Measurements from ENCODE around the gene MFSD11. TPM values are rescaled to one million over a fixed set of nuclear protein-coding genes. Genes with fewer than 3 reads are reported as not detected.
"Not testable (repeated sequence)": the region's sequence is repeated elsewhere in the genome, so short reads cannot be mapped to it uniquely, and the experiment has no call there.

Gene MFSD11
- total RNA-seq, 2 experiments from 2014 or later: 24.5 to 28.2 TPM

DNA sequence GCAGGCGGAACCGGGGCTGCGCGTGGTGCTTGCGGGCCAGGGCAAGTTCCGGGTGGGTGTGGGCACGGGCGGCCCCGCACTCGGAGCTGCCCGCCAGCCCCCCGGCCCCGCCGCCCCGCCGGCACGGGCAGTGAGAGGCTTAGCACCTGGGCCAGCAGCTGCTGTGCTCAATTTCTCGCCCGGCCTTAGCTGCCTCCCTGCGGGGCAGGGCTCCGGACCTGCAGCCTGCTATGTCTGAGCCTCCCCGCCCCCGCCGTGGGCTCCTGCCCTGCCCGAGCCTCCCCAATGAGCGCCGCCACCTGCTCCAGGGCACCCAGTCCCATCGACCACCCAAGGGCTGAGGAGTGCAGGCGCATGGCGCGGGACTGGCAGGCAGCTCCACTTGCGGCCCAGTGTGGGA lies 68.2 kb downstream of the MFSD11 start:
- CTCF ChIA-PET; H3K4me1 Mint-ChIP-seq; DNase-seq; H3K36me3 Mint-ChIP-seq (ENCODE audit: low read depth); POLR2A ChIA-PET; H3K27me3 Mint-ChIP-seq; H3K27ac Mint-ChIP-seq; H3K4me3 Mint-ChIP-seq; H3K9me3 Mint-ChIP-seq: not testable (repeated sequence)

DNA sequence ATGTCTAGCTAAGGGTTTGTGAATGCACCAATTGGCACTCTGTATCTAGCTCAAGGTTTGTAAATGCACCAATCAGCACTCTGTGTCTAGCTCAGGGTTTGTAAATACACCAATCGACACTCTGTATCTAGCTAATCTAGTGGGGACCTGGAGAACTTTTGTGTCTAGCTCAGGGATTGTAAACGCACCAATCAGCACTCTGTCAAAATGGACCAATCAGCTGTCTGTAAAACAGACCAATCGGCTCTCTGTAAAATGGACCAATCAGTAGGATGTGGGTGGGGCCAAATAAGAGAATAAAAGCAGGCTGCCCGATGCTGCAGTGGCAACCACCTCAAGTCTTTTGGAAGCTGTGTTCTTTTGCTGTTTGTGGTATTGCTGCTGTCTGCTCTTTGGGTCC lies 68.8 kb downstream of the MFSD11 start:
- H3K27ac Mint-ChIP-seq; H3K4me3 Mint-ChIP-seq; H3K9me3 Mint-ChIP-seq; CTCF ChIA-PET; H3K36me3 Mint-ChIP-seq (ENCODE audit: low read depth); H3K27me3 Mint-ChIP-seq; H3K4me1 Mint-ChIP-seq; DNase-seq: not testable (repeated sequence)
- POLR2A ChIA-PET: interaction anchor here (0.8 kb wide), 1 partner anchor 69 kb away, joined by 3 read pairs; the partner anchor contains the start of gene MFSD11

DNA sequence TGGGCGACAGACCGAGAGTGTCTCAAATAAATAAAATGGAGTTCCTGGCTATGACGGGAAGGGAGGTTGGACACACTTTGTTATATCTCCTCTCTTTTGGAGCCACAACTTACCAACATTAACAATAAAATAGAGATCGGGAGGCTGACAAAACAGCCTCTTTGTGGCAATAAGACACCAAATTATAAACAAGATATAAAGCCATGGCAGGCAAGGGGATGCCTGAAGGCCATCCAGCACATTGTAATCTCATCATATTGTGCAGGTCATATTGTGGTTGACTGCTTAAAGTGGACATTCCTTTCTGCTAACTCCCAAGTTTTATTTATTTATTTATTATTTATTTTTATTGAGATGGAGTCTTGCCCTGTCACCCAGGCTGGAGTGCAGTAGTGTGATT lies 70.4 kb downstream of the MFSD11 start:
- Mint-ChIP-seq H3K27ac (no peak overlapping the region), H3K27me3 (peaks cover 3% of the 10 kb centered on the region), H3K36me3 (ENCODE audit: low read depth) (no peaks in the 10 kb centered on the region), H3K4me3 (no peak overlapping the region), H3K4me1 (no peaks in the 10 kb centered on the region), H3K9me3 (no peaks in the 10 kb centered on the region)
- POLR2A ChIA-PET: no interaction called here
- DNase-seq: no peak
- CTCF ChIA-PET: interaction anchor here (0.7 kb wide), 1 partner anchor 8 kb away, joined by 3 read pairs; no protein-coding TSS in a partner anchor

DNA sequence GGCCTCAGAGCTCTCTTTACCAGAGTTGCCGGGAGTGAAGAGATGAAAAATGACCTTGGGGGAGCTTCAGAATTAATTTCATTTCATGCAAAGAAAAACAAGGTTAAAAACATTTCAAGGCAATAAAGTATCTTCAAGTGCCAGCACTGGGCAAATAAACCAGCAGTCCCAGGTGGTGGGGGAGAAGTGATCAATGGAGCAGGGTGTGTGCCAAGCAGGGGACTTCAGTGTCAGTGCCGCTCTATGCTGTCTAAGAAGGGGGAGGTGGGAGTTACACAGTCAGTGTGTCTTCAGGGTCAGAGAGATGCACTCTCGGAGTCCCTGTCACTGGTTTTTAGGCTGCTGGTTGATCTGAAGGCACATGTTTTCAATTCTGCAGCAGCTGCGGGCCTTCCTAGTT lies 73.0 kb downstream of the MFSD11 start:
- H3K36me3 Mint-ChIP-seq (ENCODE audit: low read depth): no peaks in the 10 kb centered on the region
- H3K27ac Mint-ChIP-seq: no peak overlapping the region
- H3K4me3 Mint-ChIP-seq: no peak overlapping the region
- ChIA-PET POLR2A (no interaction called here), CTCF (no interaction called here)
- peaks cover 3% of the 10 kb centered on the region for H3K27me3 Mint-ChIP-seq
- no peak for DNase-seq
- H3K4me1 Mint-ChIP-seq: no peaks in the 10 kb centered on the region
- no peaks in the 10 kb centered on the region for H3K9me3 Mint-ChIP-seq

DNA sequence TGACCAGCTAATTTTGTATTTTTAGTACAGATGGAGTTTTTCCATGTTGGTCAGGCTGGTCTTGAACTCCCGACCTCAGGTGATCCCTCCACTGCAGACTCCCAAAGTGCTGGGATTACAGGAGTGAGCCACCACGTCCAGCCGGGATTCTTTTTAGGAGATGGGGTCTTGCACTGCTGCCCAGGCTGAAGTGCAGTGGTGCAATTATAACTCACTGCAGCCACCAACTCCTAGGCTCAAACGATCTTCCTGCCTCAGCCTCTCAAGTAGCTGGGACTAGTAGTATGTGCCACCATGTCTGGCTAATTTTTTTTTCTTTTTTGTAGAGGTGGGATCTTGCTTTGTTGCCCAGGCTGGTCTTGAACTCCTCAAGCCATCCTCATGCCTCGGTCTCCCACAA lies 73.9 kb downstream of the MFSD11 start:
- ChIA-PET CTCF (interaction anchor here (1.0 kb wide), 1 partner anchor 11 kb away, joined by 3 read pairs; no protein-coding TSS in a partner anchor), POLR2A (no interaction called here)
- H3K27ac Mint-ChIP-seq: no peak overlapping the region
- peaks cover 3% of the 10 kb centered on the region for H3K27me3 Mint-ChIP-seq
- no peak for DNase-seq
- H3K4me1 Mint-ChIP-seq: peaks cover 6% of the 10 kb centered on the region
- H3K4me3 Mint-ChIP-seq: no peak overlapping the region
- H3K9me3 Mint-ChIP-seq: no peaks in the 10 kb centered on the region
- H3K36me3 Mint-ChIP-seq (ENCODE audit: low read depth): no peaks in the 10 kb centered on the region

DNA sequence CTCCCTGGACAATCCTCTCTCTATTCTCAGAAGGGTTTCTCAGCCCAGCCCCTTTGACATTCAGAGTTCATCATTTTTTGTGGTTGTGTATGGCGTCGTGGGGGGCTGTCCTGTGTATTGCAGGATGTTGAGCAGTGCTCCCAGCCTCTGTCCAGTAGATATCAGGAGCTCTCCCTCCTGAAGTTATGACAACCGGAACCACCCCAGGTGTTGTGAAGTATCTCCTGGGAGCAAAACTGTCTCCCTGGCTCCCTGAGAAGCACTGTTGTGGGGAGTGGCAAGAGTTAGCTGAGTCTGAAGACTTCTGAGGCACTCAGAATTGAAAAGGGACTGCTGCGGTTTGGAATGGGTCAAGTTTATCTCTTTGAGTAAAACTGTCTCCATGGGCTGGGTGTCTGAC lies 74.3 kb downstream of the MFSD11 start:
- H3K27me3 Mint-ChIP-seq: peaks cover 3% of the 10 kb centered on the region
- peaks cover 7% of the 10 kb centered on the region for H3K4me1 Mint-ChIP-seq
- H3K36me3 Mint-ChIP-seq (ENCODE audit: low read depth): no peaks in the 10 kb centered on the region
- DNase-seq: no peak
- ChIA-PET POLR2A (no interaction called here), CTCF (interaction anchor here (1.0 kb wide), 1 partner anchor 10 kb away, joined by 3 read pairs; no protein-coding TSS in a partner anchor)
- no peak overlapping the region for H3K27ac Mint-ChIP-seq
- no peaks in the 10 kb centered on the region for H3K9me3 Mint-ChIP-seq
- no peak overlapping the region for H3K4me3 Mint-ChIP-seq

DNA sequence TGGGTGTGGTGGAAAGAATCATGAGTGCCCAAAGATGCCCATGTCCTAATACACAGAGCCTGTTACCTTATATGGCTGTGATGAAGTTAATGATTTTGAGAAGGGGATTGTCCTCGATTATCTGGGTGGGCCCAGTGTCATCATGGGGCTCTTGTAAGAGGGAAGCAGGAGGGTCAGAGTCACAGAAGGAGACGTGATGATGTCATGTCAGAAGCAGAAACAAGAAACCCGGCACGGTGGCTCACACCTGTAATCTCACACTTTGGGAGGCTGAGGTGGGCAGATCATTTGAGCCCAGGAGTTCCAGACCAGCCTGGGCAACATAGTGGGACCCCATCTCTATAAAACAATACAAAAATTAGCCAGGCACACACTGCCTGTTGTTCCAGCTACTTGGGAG lies 75.0 kb downstream of the MFSD11 start:
- Mint-ChIP-seq H3K36me3 (ENCODE audit: low read depth) (no peaks in the 10 kb centered on the region), H3K27me3 (peaks cover 3% of the 10 kb centered on the region), H3K27ac (no peak overlapping the region), H3K4me3 (no peak overlapping the region), H3K4me1 (peaks cover 7% of the 10 kb centered on the region), H3K9me3 (no peaks in the 10 kb centered on the region)
- POLR2A ChIA-PET: no interaction called here
- no peak for DNase-seq
- CTCF ChIA-PET: no interaction called here

- ChIA-PET CTCF (interaction anchor here (0.7 to 1.6 kb wide), 5 partner anchors 8 to 273 kb away, joined by 3 to 5 read pairs (median 4); no protein-coding TSS in a partner anchor), POLR2A (interaction anchor here (0.6 kb wide), 1 partner anchor 18 kb away, joined by 3 read pairs; no protein-coding TSS in a partner anchor)
- H3K4me3 Mint-ChIP-seq; H3K27ac Mint-ChIP-seq; H3K36me3 Mint-ChIP-seq (ENCODE audit: low read depth); H3K4me1 Mint-ChIP-seq; H3K9me3 Mint-ChIP-seq; DNase-seq; H3K27me3 Mint-ChIP-seq: not testable (repeated sequence)
Measured at GRCh38 chr17:76815907-76816589, 78.1 kb downstream of the MFSD11 start.

GRCh38 chr17:76816590-76817135 lies 78.7 kb downstream of the MFSD11 start:
- Mint-ChIP-seq H3K27me3 (peaks cover 6% of the 10 kb centered on the region), H3K36me3 (ENCODE audit: low read depth) (no peaks in the 10 kb centered on the region), H3K4me1 (peaks cover 7% of the 10 kb centered on the region), H3K9me3 (no peaks in the 10 kb centered on the region), H3K27ac (no peak overlapping the region), H3K4me3 (no peak overlapping the region)
- CTCF ChIA-PET: interaction anchor here (0.8 to 1.6 kb wide), 4 partner anchors 8 to 272 kb away, joined by 3 to 5 read pairs (median 4); no protein-coding TSS in a partner anchor
- peak; percentile 67 for DNase-seq
- POLR2A ChIA-PET: interaction anchor here (0.6 kb wide), 2 partner anchors 19 to 177 kb away, joined by 3 read pairs; no protein-coding TSS in a partner anchor

GRCh38 chr17:76820039-76820438 lies 82.1 kb downstream of the MFSD11 start:
- ChIA-PET CTCF (no interaction called here), POLR2A (no interaction called here)

DNA sequence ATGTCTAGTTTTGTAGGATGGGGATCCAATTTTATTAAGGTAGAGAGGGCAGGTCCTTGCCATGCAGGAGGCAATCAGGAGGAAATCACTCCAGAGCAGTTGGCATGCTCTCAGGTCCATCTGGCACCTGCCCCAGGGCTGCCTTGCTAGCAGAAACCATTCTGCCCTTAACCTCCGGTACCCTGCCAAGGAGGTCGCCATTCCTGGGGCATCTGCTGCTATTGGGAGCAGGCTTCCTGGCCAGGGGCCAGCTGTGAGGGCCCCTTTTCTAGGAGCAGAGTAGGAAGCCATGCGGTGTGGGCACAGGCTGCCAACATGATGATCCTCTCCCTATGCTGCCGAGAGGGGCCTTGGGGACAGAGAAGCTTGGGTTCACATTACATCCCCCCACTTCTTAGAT lies 82.6 kb downstream of the MFSD11 start:
- Mint-ChIP-seq H3K27me3 (peaks cover 5% of the 10 kb centered on the region), H3K36me3 (ENCODE audit: low read depth) (no peaks in the 10 kb centered on the region), H3K27ac (no peak overlapping the region), H3K4me3 (no peak overlapping the region), H3K4me1 (peaks cover 7% of the 10 kb centered on the region), H3K9me3 (no peaks in the 10 kb centered on the region)
- no peak for DNase-seq
- POLR2A ChIA-PET: no interaction called here
- CTCF ChIA-PET: no interaction called here

More at GRCh38 chr17:76820039-76820438, 82.1 kb downstream of the MFSD11 start:
- H3K4me3 Mint-ChIP-seq: no peak overlapping the region
- H3K4me1 Mint-ChIP-seq: peaks cover 7% of the 10 kb centered on the region
- DNase-seq: no peak
- H3K9me3 Mint-ChIP-seq: no peaks in the 10 kb centered on the region
- no peak overlapping the region for H3K27ac Mint-ChIP-seq
- peaks cover 5% of the 10 kb centered on the region for H3K27me3 Mint-ChIP-seq
- H3K36me3 Mint-ChIP-seq (ENCODE audit: low read depth): no peaks in the 10 kb centered on the region

GRCh38 chr17:76822184-76822778 lies 84.4 kb downstream of the MFSD11 start:
- H3K4me1 Mint-ChIP-seq: peaks cover 7% of the 10 kb centered on the region
- POLR2A ChIA-PET: no interaction called here

DNA sequence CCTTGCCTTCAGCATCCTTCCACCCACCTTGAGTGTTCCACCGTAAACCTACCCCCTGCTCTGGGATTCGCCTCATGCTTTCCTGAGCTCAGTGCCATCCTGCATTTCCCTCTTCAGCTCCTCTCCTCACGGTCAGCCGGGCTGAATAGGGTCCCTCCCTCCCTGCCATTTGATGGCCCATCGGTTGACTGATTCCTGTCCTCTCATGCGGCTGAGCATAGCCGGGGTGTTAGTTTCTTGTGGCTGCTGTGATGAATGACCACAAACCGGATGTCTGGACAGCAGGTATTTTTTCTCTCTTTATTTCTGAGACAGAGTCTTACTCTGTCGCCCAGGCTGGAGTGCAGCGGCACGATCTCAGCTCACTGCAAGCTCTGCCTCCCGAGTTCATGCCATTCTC lies 86.2 kb downstream of the MFSD11 start:
- no peak overlapping the region for H3K27ac Mint-ChIP-seq
- no peaks in the 10 kb centered on the region for H3K9me3 Mint-ChIP-seq
- H3K27me3 Mint-ChIP-seq: peaks cover 2% of the 10 kb centered on the region
- H3K4me1 Mint-ChIP-seq: peaks cover 9% of the 10 kb centered on the region
- H3K4me3 Mint-ChIP-seq: no peak overlapping the region
- DNase-seq: no peak
- no peaks in the 10 kb centered on the region for H3K36me3 Mint-ChIP-seq (ENCODE audit: low read depth)
- POLR2A ChIA-PET: no interaction called here
- CTCF ChIA-PET: no interaction called here

More at GRCh38 chr17:76822184-76822778, 84.4 kb downstream of the MFSD11 start:
- CTCF ChIA-PET: interaction anchor here (1.3 kb wide), 1 partner anchor 10 kb away, joined by 3 read pairs; no protein-coding TSS in a partner anchor
- Mint-ChIP-seq H3K27me3 (peaks cover 5% of the 10 kb centered on the region), H3K9me3 (no peaks in the 10 kb centered on the region), H3K36me3 (ENCODE audit: low read depth) (no peaks in the 10 kb centered on the region), H3K4me3 (no peak overlapping the region), H3K27ac (no peak overlapping the region)
- DNase-seq: no peak
